Esophagus muscularis mucosa (tissue), 4 donors: ENCODE measurements around the gene CCDC170. TPM values are rescaled to one million over a fixed set of nuclear protein-coding genes. Genes with fewer than 3 reads are reported as not detected.
"Not testable (repeated sequence)": the region's sequence is repeated elsewhere in the genome, so short reads cannot be mapped to it uniquely, and the experiment has no call there.

ENCODE experiments used
- DNase-seq: peaks from one replicate; pipeline ENCODE4 v3.0.0-alpha.2; 2017; ENCODE audit errors: extremely low spot score
- H3K27ac ChIP-seq, 4 donors: fragments of 200-600 bp; sonication (generic); replicated peaks in 1 of 4; 1 replicate in 3 of 4; 2 replicates in 1 of 4; pipeline ENCODE4 v1.5.1; 2016 to 2019; ENCODE audit warnings: mild to moderate bottlenecking in 1 of 4
- H3K27me3 ChIP-seq, 4 donors: fragments of 200-600 bp; sonication (generic); one replicate each; pipeline versions ENCODE4 v1.5.1 to v1.6.0; 2016 to 2019
- H3K36me3 ChIP-seq, 4 donors: fragments of 200-600 bp; sonication (generic); one replicate each; pipeline ENCODE4 v1.5.1; 2016 to 2019
- H3K4me1 ChIP-seq, 4 donors: fragments of 200-600 bp; sonication (generic); one replicate each; pipeline ENCODE4 v1.5.1; 2016 to 2019
- H3K4me3 ChIP-seq, 4 donors: fragments of 200-600 bp; sonication (generic); 1 replicate in 2 of 4; 2 replicates in 2 of 4; pipeline ENCODE4 v1.5.1; 2016 to 2019; ENCODE audit warnings: mild to moderate bottlenecking in 4 of 4, moderate library complexity in 1 of 4
- H3K9me3 ChIP-seq, 4 donors: fragments of 200-600 bp; sonication (generic); 1 replicate in 3 of 4; 2 replicates in 1 of 4; pipeline ENCODE4 v1.5.1; 2016 to 2019
- EP300 ChIP-seq: sonication (generic); formaldehyde crosslinking; IDR thresholded peaks from one replicate; pipeline ENCODE4 v1.6.1; 2017; ENCODE audit warnings: antibody characterized with exemption
- POLR2A ChIP-seq: fragments of 450-650 bp; IDR thresholded peaks from one replicate; pipeline ENCODE4 v1.6.1; 2017; ENCODE audit warnings: antibody characterized with exemption, moderate library complexity, mild to moderate bottlenecking, low read depth
- POLR2AphosphoS5 ChIP-seq, 2 donors: sonication (generic); formaldehyde crosslinking; IDR thresholded peaks; one replicate each; pipeline ENCODE4 v1.6.1; 2017; ENCODE audit warnings: antibody characterized with exemption in 2 of 2
- WGBS: methylation state at CpG from one replicate; pipeline ENCODE4 v1.1.5; 2018; 5-methylcytosine and 5-hydroxymethylcytosine counted together
- intact Hi-C: fragments of 100-400 bp; cut with DNase I; formaldehyde crosslinking; loops from one replicate; pipeline ENCODE4 v1.15.1; 2023
- total RNA-seq, 4 donors: library from RNA; depleted of rRNA; stranded (reverse); fragments of >200 nt; gene quantifications; one replicate each; pipeline versions ENCODE4 v1.1.0 to v1.2.1, GENCODE V29; 2016
- TF ChIP-seq, protein P1 (sequence below), 3 experiments: fragments of 200-600 bp in 2 of 3; fragments of 450-650 bp in 1 of 3; sonication (generic) in 2 of 3; IDR thresholded peaks; one replicate each; pipeline ENCODE4 v1.5.1; 2017 to 2019; ENCODE audit warnings: antibody characterized with exemption in 3 of 3, mild to moderate bottlenecking in 2 of 3, moderate library complexity in 1 of 3

The CCDC170 gene
- total RNA-seq, 4 donors from 2014 or later = 0.32 to 1.5 (median 0.49) TPM

DNA sequence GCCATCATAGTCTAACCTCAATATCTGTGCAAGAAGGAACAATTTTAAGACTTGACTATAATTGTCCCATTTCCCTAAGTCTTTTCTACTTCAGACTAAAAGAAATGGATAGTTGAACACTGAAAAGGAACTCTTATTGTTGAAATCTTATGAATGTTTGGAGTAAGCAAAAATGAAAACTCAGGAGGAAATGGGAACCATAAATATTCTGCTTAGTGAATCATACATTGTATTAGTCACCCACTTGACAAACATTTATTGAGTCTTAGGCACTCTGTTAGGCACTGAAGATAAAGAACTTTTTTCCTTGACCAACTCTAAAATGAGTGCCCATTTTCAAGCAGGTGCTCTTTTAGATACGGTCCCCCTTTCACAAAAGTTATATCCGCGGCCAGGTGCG lies 8.7 kb downstream of the CCDC170 start:
- Histone ChIP-seq H3K4me1 (no peaks in the 10 kb centered on the region), H3K4me3 (no peak overlapping the region), H3K27ac (no peak overlapping the region), H3K36me3 (no peaks in the 10 kb centered on the region), H3K9me3 (no peaks in the 10 kb centered on the region), H3K27me3 (no peaks in the 10 kb centered on the region)
- no peak for DNase-seq
- WGBS = 95% methylated on average over 4 of the region's 4 CpGs
- no peak for TF ChIP-seq EP300
- TF ChIP-seq, protein P1, sequence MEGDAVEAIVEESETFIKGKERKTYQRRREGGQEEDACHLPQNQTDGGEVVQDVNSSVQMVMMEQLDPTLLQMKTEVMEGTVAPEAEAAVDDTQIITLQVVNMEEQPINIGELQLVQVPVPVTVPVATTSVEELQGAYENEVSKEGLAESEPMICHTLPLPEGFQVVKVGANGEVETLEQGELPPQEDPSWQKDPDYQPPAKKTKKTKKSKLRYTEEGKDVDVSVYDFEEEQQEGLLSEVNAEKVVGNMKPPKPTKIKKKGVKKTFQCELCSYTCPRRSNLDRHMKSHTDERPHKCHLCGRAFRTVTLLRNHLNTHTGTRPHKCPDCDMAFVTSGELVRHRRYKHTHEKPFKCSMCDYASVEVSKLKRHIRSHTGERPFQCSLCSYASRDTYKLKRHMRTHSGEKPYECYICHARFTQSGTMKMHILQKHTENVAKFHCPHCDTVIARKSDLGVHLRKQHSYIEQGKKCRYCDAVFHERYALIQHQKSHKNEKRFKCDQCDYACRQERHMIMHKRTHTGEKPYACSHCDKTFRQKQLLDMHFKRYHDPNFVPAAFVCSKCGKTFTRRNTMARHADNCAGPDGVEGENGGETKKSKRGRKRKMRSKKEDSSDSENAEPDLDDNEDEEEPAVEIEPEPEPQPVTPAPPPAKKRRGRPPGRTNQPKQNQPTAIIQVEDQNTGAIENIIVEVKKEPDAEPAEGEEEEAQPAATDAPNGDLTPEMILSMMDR (IDR thresholded peaks at IDR 0.05) = no peak
- TF ChIP-seq POLR2A = no peak
- no peak for TF ChIP-seq POLR2AphosphoS5 (IDR thresholded peaks at IDR 0.05)
- intact Hi-C loops = no loop called here

DNA sequence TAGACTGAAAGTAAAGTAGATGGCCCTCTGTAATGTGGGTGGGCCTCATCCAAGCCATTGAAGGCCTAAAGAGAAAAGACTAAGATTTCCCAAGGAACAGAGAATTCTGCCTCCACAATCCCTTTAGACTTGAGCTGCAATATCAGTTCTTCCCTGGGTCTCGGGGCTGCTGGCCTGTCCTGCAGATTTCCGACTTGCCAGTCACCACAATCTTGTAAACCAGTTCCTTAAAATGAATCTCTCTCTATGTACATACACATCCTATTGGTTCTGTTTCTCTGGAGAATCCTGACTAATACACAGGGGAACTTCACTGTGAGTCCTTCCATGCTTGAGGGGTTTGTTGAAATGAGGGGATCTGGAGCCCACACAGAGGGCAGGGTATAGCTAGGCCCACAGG lies 12.9 kb downstream of the CCDC170 start:
- TF ChIP-seq POLR2AphosphoS5 (IDR thresholded peaks at IDR 0.05) (no peak), EP300 (no peak), POLR2A (no peak)
- TF ChIP-seq, protein P1 (IDR thresholded peaks at IDR 0.05) = no peak
- WGBS = 70% methylated on average over 2 of the region's 2 CpGs
- Histone ChIP-seq H3K4me3 (no peak overlapping the region), H3K9me3 (no peaks in the 10 kb centered on the region), H3K4me1 (no peaks in the 10 kb centered on the region), H3K27me3 (no peaks in the 10 kb centered on the region), H3K27ac (no peak overlapping the region), H3K36me3 (no peaks in the 10 kb centered on the region)
- no peak for DNase-seq
- intact Hi-C loops = no loop called here

DNA sequence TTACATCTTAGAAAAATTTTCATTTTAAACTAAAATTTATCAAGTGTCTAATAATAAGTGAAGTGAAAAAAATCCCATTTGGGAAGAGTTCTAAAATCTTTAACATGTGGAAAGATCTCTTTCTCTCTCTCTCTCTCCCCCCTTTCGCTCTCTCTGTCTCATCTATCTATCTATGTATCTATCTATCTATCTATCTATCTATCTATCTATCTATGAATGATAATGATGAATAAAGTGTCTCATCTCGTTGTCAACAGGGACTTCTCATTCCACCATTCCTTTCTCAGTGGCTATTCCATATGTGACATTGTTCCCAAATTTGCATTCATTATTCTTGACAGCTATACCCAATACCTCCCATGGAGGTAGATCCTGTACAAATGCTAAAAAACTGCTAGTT lies 15.2 kb downstream of the CCDC170 start:
- H3K4me1 ChIP-seq = no peaks in the 10 kb centered on the region
- intact Hi-C loops = no loop called here
- H3K4me3 ChIP-seq = no peak overlapping the region
- no peaks in the 10 kb centered on the region for H3K9me3 ChIP-seq
- no peak for TF ChIP-seq EP300
- TF ChIP-seq POLR2A = no peak
- no peak for TF ChIP-seq POLR2AphosphoS5 (IDR thresholded peaks at IDR 0.05)
- TF ChIP-seq, protein P1 (IDR thresholded peaks at IDR 0.05) = no peak
- no peak for DNase-seq
- 88% methylated on average over 2 of the region's 2 CpGs for WGBS
- H3K27ac ChIP-seq = no peak overlapping the region
- no peaks in the 10 kb centered on the region for H3K27me3 ChIP-seq
- H3K36me3 ChIP-seq = no peaks in the 10 kb centered on the region

DNA sequence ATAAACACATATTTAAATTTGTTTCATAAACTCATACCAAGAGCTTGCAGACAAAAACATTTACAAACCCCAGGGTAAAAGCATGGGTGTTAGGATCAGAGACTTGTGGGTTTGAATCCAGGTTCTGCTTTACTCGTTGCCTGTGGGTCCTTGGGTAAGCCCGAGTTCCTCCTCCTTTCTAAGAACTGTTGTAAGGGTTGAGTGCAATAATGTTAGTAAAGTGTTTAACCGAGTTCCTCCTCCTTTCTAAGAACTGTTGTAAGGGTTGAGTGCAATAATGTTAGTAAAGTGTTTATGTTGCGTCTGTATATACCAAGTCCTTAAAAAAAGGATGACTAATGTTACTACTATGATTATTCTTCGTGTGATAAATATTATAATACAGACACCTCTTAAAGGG lies 18.7 kb downstream of the CCDC170 start:
- intact Hi-C loops = no loop called here
- no peak for DNase-seq
- Histone ChIP-seq H3K27ac (no peak overlapping the region), H3K4me3 (no peak overlapping the region), H3K9me3 (no peaks in the 10 kb centered on the region), H3K27me3 (no peaks in the 10 kb centered on the region), H3K4me1 (no peaks in the 10 kb centered on the region), H3K36me3 (no peaks in the 10 kb centered on the region)
- WGBS = 66% methylated on average over 5 of the region's 5 CpGs
- TF ChIP-seq, protein P1 (IDR thresholded peaks at IDR 0.05) = no peak
- no peak for TF ChIP-seq POLR2AphosphoS5 (IDR thresholded peaks at IDR 0.05)
- no peak for TF ChIP-seq POLR2A
- TF ChIP-seq EP300 = no peak

DNA sequence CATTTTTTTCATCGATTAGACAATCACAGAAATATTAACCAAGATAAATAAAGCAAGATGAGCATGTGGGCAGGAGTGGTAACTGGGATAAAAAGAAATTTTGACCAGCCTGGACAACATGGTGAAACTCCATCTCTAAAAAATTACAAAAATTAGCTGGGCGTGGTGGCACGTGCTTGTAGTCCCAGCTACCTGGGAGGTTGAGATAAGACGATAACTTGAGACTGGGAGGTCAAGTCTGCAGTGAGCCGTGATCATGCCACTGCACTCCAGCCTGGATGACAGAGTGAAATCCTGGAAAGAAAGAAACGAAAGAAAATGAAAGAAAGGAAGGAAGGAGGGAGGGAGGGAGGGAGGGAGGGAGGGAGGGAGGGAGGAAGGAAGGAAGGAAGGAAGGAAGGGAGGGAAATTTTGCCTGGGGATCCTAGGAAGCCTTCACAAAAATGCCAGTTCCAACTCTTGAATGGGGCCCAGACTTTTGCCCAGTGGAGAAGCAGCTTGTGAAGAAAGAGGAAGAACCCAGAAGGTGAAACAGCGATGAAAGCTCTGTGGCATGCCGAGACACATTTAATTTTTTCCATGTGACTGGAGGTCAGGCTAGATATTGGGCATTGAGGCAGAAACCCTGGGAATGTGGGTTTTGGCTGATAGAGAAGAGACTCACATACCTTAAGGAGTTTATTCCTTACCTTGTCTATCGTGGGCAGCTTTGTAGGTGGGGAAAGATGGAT lies 20.3 kb downstream of the CCDC170 start:
- Histone ChIP-seq H3K27ac (no peak overlapping the region), H3K27me3 (no peaks in the 10 kb centered on the region), H3K36me3 (no peaks in the 10 kb centered on the region), H3K4me1 (no peaks in the 10 kb centered on the region), H3K4me3 (no peak overlapping the region), H3K9me3 (peaks cover 0 to 11% (median 4%) of the 10 kb centered on the region in 4 donors)
- DNase-seq = no peak
- intact Hi-C loops = no loop called here
- no peak for TF ChIP-seq EP300
- TF ChIP-seq POLR2A = no peak
- TF ChIP-seq, protein P1 (IDR thresholded peaks at IDR 0.05) = no peak
- no peak for TF ChIP-seq POLR2AphosphoS5 (IDR thresholded peaks at IDR 0.05)
- WGBS = 76% methylated on average over 9 of the region's 9 CpGs

DNA sequence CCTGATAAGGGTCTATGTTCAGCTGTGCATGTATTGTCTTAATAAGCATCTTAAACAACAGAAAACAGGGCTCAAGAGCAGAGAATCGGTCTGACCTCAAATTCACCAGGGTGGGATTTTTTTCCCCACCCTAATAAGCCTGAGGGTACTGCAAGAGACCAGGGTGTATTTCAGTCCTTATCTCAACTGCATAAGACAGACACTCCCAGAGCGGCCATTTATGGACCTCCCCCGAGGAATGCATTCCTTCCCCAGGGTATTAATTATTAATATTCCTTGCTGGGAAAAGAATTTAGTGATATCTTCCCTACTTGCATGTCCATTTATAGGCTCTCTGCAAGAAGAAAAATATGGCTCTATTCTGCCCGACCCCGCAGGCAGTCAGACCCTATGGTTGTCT lies 25.2 kb downstream of the CCDC170 start:
- peaks cover 0 to 25% (median 21%) of the 10 kb centered on the region in 4 donors for H3K9me3 ChIP-seq
- 93% methylated on average over 5 of the region's 5 CpGs for WGBS
- H3K27me3 ChIP-seq, H3K27ac ChIP-seq, DNase-seq, intact Hi-C loops, H3K4me1 ChIP-seq, H3K36me3 ChIP-seq, H3K4me3 ChIP-seq: not testable (repeated sequence)
